Measurements from ENCODE around the gene HYAL3.
A peak's percentile ranks its signal among the peaks of the same experiment; 100 is the strongest.

Gene HYAL3

DNA sequence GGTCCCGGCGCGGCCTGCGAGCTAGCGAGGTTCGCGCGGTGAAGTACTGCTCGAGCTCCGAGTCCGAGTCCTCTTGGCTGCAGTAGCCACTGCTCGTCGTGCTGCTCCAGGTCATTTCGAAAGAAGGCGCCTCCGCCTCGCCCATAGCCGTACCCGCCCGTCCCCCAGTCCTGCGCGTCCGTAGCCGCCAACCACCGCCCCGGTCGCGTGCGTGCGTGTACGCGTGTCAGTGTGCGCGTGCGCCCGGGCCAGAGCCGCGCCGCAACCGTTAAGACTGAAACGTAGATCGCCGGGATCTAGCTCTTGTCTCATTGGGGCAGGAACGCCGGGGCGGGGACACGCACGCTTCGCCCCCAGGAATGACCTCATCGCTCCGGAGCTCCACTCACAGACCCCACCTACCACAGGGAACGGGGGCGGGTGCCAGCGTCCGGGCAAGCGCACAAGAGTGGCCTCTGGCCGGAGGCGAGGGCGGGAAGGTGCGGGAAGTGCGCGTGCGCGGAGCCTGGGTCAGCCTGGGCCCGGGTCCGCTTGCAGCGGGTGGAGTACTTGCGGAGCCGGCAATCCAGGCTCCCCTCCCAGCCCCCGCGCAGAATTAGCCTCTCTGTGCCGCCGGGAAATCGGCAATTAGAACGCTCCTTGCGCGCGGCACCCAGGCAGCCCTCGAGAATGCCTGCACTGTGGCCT, 38.1 kb upstream of the HYAL3 start:
- ATAC-seq, result peak; percentile 70
- peaks cover 64% of the 10 kb centered on the region for H3K4me1 Mint-ChIP-seq

DNA sequence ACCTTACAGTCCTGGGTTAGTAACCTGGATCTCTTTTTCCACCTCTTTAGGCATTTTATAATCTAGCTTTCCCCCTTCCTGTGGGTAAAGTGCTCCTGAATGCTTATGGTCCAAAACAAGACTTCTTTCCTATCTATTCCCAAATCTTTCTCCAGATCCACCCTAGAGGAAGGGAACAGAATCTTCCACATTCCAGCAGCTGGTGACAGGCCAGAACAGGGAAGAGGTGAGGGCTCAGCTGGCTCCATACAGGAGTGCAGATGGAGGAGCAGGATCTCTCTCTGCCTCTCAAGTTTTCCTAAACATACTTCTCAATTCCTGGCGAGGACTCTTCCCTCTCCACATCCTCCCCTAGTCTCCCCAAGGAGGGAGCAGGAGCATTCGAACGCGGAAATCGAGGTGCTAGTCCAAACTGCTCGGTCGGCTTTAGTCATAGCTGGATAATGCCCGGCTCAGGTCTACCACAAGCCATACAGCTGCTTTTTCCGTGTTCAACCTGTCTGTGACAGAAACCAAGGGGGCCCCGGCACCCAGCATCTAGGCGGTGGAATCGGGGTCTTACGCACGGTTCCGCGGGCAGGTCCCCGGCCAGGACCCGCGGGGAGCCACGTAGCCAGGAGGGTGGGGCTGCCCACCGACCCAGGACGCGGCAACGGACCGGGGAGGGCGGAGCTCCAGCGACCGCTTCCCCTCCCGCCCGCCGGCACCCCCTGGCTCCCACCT, 37.4 kb upstream of the HYAL3 start:
- H3K36me3 Mint-ChIP-seq (ENCODE audit: low read depth), result peaks cover 56% of the 10 kb centered on the region
- H3K9me3 Mint-ChIP-seq, result no peaks in the 10 kb centered on the region
- H3K4me3 Mint-ChIP-seq, result peak overlapping the region; percentile 98
- peaks cover 60% of the 10 kb centered on the region for H3K4me1 Mint-ChIP-seq
- H3K27ac Mint-ChIP-seq, result peak overlapping the region; percentile 98
- ATAC-seq, result peak; percentile 21
- no peak for DNase-seq
- H3K27me3 Mint-ChIP-seq, result no peaks in the 10 kb centered on the region

More for the DNA sequence above, 38.1 kb upstream of the HYAL3 start:
- DNase-seq, result peak; percentile 98
- Mint-ChIP-seq H3K9me3 (no peaks in the 10 kb centered on the region), H3K4me3 (peak overlapping the region; percentile 98), H3K36me3 (ENCODE audit: low read depth) (peaks cover 54% of the 10 kb centered on the region), H3K27me3 (no peaks in the 10 kb centered on the region), H3K27ac (peak overlapping the region; percentile 98)

DNA sequence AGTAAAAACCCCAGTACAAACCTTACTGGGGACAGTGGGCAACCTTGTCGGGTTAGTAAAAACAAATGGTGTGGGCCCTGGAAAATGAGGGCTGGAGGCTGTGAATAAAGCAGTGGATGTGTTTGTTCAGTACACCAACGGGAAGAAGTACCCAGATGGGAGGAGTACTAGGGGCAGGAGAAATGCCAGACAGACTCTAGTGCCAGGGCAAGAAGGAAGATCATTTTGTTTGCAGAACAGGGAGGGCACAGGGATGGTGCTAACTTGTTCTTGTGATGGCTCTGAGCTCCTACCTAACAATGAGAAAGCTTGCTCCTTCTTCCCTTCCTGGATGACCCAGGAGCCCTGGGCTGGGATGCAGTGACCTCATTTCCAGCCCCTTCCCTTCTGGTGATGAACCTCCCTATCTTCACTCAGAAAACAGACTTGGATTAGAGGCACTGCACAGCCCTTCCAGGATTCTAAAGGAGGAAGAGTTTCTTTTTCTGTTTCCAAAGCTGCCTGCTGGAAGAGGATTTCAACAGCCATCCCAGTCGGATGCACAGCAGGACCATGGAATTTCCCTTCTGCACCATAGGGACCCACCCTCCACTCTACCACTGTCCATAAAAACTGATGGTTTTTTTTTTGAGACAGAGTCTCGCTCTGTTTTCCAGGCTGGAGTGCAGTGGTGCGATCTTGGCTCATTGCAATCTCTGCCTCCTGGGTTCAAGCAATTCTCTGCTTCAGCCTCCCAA, 35.3 kb upstream of the HYAL3 start:
- Mint-ChIP-seq H3K4me1 (peaks cover 47% of the 10 kb centered on the region), H3K4me3 (peak overlapping the region; percentile 60), H3K9me3 (no peaks in the 10 kb centered on the region), H3K27ac (peak overlapping the region; percentile 98), H3K36me3 (ENCODE audit: low read depth) (peaks cover 66% of the 10 kb centered on the region), H3K27me3 (no peaks in the 10 kb centered on the region)
- DNase-seq (no peak), ATAC-seq (no peak)

DNA sequence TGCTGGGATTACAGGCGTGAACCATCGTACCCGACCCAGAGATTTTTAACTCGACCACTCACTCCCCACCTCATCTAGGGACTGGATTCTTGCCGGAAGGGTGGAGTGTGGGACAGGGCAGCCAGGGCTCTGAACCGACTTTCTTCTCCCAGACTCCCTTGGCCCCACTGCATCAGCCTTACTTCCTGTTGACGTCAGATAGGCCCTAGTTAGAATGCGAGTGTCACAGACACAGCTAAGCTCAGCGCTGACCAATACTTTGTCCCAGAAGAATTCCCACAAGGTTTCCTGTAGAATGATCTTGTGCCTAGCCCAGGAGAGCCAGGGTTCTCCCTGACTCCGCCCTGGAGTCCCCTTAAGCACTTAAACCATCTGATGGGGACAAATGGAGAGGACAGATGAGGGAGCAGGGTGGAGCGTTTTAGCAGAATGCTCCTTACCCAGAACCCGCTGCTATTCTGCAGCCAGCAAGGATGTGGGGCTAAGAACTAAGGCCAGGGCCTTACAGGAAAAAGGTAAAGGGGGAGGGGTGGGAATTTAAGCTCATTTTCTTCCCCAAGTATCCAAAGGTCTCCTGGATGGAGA, 34.6 kb upstream of the HYAL3 start:
- Mint-ChIP-seq H3K4me1 (peaks cover 41% of the 10 kb centered on the region), H3K9me3 (no peaks in the 10 kb centered on the region), H3K4me3 (peak overlapping the region; percentile 60), H3K36me3 (ENCODE audit: low read depth) (peaks cover 61% of the 10 kb centered on the region), H3K27ac (peak overlapping the region; percentile 98), H3K27me3 (no peaks in the 10 kb centered on the region)
- DNase-seq, result no peak
- ATAC-seq, result no peak

DNA sequence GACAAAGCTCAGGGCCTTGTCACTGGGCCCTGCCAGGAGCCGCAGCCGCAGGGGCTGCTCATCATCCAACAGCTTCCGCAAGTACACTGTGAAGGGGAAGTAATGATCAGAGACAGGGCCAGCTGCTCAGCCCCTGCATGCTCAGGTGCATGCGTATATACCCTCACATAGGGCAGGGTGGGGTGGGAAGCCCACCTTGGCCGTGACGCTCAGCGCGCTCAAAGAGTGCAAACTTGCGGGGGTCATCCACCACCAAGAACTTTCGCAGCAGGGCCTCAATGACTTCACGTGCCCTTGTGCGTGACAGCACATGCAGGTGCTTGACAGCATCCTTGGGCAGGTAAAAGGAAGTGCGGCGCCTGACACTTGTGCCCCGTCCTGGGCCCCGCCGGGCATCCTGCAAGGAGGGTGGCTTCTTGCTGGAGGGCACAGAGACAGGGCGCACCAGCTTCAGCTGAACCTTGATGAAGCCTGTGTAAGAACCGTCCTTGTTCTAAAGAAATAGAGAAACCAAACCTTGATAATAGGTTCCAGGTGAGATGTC, 32.2 kb upstream of the HYAL3 start:
- H3K4me1 Mint-ChIP-seq, result peaks cover 46% of the 10 kb centered on the region
- H3K4me3 Mint-ChIP-seq, result no peak overlapping the region
- H3K9me3 Mint-ChIP-seq, result no peaks in the 10 kb centered on the region
- H3K36me3 Mint-ChIP-seq (ENCODE audit: low read depth), result peaks cover 50% of the 10 kb centered on the region
- no peaks in the 10 kb centered on the region for H3K27me3 Mint-ChIP-seq
- ATAC-seq, result no peak
- no peak overlapping the region for H3K27ac Mint-ChIP-seq
- DNase-seq, result no peak

DNA sequence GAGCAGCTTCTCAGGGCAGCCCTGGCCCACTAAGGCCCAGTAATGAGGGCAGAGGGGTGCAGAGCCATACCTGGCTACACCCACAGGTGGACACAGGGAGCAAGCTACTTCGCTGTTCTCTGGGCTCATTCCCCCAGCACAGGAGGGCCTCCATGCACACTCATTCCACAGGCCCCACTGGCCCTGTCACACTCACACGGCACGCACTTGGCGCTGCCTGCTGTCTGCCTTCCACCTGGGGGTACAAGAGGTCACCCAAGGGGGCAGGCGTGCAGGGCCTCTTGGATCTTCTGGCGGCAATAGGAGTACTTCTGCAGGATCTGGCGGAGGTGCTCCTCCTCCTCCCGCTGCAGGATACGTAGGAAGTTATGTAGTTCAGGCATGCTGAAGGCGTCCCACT, 31.1 kb upstream of the HYAL3 start:
- Mint-ChIP-seq H3K27ac (no peak overlapping the region), H3K9me3 (no peaks in the 10 kb centered on the region), H3K27me3 (no peaks in the 10 kb centered on the region), H3K4me1 (peaks cover 38% of the 10 kb centered on the region), H3K36me3 (ENCODE audit: low read depth) (peaks cover 38% of the 10 kb centered on the region), H3K4me3 (no peak overlapping the region)
- ATAC-seq (no peak), DNase-seq (no peak)

DNA sequence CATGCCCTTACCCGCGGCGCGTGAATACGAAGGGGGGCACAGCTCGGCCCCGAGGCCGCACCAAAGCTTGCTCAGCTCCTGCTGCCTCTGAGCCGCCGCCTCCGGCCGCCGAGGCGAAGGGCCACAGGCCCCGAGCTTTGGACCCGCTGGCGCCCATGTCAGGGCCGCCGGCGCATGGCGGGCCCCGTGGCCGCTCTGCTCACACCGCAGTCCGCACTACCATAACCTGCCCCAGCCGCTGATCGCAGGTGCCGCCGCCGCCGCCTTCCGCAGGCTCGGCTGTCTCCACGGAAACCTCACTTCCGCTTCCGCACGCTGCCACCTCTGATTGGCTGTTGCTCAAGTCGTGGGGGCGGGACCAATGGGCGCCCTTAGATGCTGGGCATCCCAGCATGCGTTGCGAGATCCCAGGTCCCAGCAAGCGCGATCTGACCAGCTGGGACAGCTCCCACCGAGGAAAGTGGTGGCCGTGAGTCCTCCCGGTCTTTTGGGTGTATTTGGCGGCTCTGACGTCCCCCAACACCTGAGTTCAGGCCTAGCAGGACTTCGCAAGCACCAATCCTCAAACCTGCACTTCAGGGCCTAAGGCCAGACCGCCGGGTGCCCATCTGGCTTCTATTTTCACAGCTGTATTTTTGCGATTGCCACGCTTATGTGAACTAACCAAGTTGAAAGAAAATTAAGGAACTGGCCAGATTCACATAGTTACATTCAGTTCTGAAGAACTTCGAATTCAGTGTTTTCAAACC, 28.9 kb upstream of the HYAL3 start, which contains the start of gene TUSC2:
TSS of gene TUSC2 (minus strand) at position 281 of the 749 bp plus-strand sequence. CDS start at position 157, 124 bp downstream.
- H3K27ac Mint-ChIP-seq, result peak within 1 kb of the TSS; percentile 89
- ATAC-seq (peak; percentile 89), DNase-seq (peak; percentile 95)
- peaks cover 20% of the 10 kb centered on the region for H3K36me3 Mint-ChIP-seq (ENCODE audit: low read depth)
- no peaks in the 10 kb centered on the region for H3K9me3 Mint-ChIP-seq
- H3K4me1 Mint-ChIP-seq, result peaks cover 19% of the 10 kb centered on the region
- H3K27me3 Mint-ChIP-seq, result no peaks in the 10 kb centered on the region
- H3K4me3 Mint-ChIP-seq, result peak within 1 kb of the TSS; percentile 87

DNA sequence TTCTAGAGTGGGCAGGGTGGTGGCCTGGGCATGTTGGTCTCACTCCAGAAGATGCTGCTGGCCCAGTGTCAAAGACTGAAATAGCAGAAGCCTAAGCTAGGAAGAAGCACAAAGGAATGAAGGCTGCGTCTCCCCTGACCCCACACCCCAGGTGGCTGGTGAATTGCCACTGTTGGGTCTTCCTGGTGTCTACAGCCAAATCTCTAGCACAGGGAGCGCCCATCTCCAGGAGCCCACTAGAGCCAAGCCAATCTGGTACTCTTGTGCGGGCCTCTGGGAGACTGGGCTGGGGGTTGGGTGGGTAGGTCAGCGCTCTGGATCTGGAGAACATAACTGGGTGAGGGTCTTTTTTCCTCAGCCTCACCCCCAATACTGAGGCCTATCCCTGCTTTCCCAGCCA, 27.9 kb upstream of the HYAL3 start:
- H3K9me3 Mint-ChIP-seq, result no peaks in the 10 kb centered on the region
- peaks cover 19% of the 10 kb centered on the region for H3K4me1 Mint-ChIP-seq
- peak overlapping the region; percentile 87 for H3K4me3 Mint-ChIP-seq
- peaks cover 15% of the 10 kb centered on the region for H3K36me3 Mint-ChIP-seq (ENCODE audit: low read depth)
- peak overlapping the region; percentile 69 for H3K27ac Mint-ChIP-seq
- DNase-seq, result no peak
- ATAC-seq, result no peak
- H3K27me3 Mint-ChIP-seq, result no peaks in the 10 kb centered on the region

DNA sequence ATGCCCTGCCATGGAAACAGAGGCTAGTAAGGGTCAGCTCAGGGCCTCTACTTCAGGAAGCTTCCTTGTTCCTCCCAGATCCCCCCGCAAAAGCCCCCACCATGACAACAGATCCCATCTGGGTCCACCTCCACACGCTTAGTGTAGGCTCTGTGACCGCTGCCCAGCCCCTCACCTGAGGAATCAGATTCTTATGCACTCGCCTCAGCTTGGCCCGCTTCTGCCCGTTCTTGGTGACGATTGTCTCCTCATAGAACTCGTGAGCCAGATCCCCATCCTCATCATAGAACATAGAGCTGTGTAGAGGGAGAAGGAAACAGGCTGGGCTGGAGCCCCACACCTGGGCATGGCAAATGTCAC, 27.0 kb upstream of the HYAL3 start:
- no peak overlapping the region for H3K27ac Mint-ChIP-seq
- peak overlapping the region; percentile 38 for H3K4me3 Mint-ChIP-seq
- H3K9me3 Mint-ChIP-seq, result no peaks in the 10 kb centered on the region
- DNase-seq, result no peak
- no peaks in the 10 kb centered on the region for H3K27me3 Mint-ChIP-seq
- H3K36me3 Mint-ChIP-seq (ENCODE audit: low read depth), result peaks cover 12% of the 10 kb centered on the region
- peaks cover 19% of the 10 kb centered on the region for H3K4me1 Mint-ChIP-seq
- no peak for ATAC-seq

DNA sequence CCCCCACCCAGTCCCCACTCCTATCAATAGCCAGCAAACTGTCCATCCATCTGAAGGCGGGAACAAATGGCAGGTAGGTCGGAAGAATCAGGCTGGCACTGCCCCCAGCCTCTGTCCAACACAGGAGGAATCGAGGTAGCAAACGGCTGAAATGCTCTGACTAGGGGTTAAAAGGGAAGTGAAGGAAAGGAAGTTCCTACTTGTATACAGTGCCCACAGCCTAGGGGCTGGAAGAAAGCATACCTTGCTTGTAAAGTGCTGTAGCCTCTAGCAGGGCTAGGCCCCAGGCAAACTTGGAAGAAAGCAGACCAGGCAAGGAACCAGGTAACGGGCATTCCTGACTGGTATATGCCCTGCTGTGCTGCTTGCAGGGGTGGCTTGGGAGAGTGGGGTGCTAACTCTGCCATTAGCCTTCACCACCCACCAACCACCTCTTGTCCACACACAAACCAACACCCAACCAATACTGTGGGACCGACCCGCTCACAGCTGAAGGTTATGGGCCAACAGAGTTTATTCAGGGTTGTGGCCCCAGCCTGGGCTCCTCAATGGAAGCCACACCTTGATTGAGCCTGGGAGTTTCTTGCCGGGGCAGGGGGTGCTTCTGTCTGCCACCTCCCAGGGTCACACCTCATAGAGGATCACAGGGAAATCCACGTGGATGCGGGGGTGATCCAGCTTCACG, 26.4 kb upstream of the HYAL3 start:
- DNase-seq, result no peak
- no peaks in the 10 kb centered on the region for H3K27me3 Mint-ChIP-seq
- H3K36me3 Mint-ChIP-seq (ENCODE audit: low read depth), result peaks cover 9% of the 10 kb centered on the region
- H3K4me3 Mint-ChIP-seq, result no peak overlapping the region
- no peaks in the 10 kb centered on the region for H3K9me3 Mint-ChIP-seq
- H3K27ac Mint-ChIP-seq, result no peak overlapping the region
- H3K4me1 Mint-ChIP-seq, result peaks cover 20% of the 10 kb centered on the region
- no peak for ATAC-seq

DNA sequence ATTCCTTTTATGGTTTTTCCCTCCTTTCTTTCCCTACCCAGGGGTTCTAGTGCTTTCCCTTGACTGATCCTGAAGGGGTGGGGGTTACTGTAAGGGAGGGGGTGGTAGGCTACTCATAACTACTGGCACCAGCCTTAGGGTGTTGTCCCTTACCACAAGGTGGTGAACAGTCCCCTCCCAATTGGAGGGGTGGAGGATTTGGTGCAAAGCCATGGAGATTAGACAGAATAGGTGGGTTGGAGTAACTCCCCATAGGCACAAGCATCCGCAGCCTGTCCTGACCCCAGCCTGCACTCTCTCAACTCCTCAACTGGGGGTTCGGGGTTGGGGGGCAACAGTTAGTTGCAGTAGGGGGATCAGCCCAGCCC, 25.9 kb upstream of the HYAL3 start:
- ATAC-seq (no peak), DNase-seq (no peak)
- Mint-ChIP-seq H3K9me3 (no peaks in the 10 kb centered on the region), H3K36me3 (ENCODE audit: low read depth) (peaks cover 4% of the 10 kb centered on the region), H3K27me3 (no peaks in the 10 kb centered on the region), H3K27ac (no peak overlapping the region), H3K4me3 (no peak overlapping the region), H3K4me1 (peaks cover 23% of the 10 kb centered on the region)

DNA sequence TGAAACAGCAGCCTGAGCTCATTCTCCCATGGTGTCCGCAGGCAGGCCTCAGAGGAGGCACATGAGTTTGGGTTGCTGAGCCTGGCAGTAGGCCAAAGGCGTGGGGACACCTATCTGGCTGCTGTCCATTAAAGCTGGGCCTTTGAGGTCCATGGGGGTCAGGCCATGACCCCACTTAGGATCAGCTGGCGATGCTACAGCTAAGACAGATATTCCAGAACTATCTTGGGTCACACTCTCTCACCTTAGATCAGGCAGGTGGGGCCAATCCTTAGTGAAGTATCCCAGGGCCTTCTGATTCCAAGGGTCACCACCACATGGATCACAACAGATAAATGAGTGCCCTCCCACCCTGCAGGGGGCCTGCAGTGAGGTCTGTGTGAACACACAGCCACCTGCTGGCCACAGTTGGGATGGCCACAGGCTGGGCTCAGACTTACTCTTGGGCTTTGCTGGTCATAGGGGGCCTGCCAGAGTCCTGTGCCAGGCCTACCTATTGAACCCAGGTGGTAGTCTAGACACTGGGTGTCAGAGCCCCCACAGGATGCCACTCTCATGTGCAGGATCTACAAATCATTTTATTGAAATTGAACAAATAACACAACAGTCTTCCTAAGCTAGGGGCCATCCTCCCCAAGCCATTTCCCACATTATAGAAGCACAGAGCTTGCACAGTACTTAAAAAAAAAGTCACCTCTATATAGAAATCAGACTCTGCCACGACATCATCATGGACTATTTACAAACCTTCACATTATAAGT, 25.3 kb upstream of the HYAL3 start:
- H3K27me3 Mint-ChIP-seq, result no peaks in the 10 kb centered on the region
- H3K36me3 Mint-ChIP-seq (ENCODE audit: low read depth), result no peaks in the 10 kb centered on the region
- H3K4me1 Mint-ChIP-seq, result peaks cover 28% of the 10 kb centered on the region
- no peaks in the 10 kb centered on the region for H3K9me3 Mint-ChIP-seq
- DNase-seq (peak; percentile 76), ATAC-seq (peak; percentile 29)
- H3K4me3 Mint-ChIP-seq, result no peak overlapping the region
- peak overlapping the region; percentile 6 for H3K27ac Mint-ChIP-seq

All from activated naive CD8-positive, alpha-beta T cell treated with anti-CD3 and anti-CD28 coated beads, Interleukin-2, amount 50 U/mL, for 24 hours (primary cell).